Spleen (tissue), 11 donors: ENCODE data around the gene TBX2. TPM values are rescaled to one million over a fixed set of nuclear protein-coding genes. Genes with fewer than 3 reads are reported as not detected.

Experiments used
- DNase-seq: peaks from one replicate; pipeline ENCODE4 v3.0.0-alpha.2; 2020
- H3K27ac ChIP-seq, 8 donors: fragments of 200-600 bp; sonication (generic) in 7 of 8; 1 replicate in 4 of 8; 2 replicates in 4 of 8; pipeline versions ENCODE4 v1.5.0 to v1.8.0; 2016 to 2021; ENCODE audit warnings: inconsistent platforms in 4 of 8, mild to moderate bottlenecking in 4 of 8, moderate library complexity in 1 of 8
- H3K27me3 ChIP-seq, 7 donors: fragments of 200-600 bp; sonication (generic) in 6 of 7; replicated peaks in 1 of 7; 1 replicate in 4 of 7; 2 replicates in 3 of 7; pipeline versions ENCODE4 v1.5.0 to v1.8.0; 2016 to 2021; ENCODE audit warnings: inconsistent platforms in 3 of 7, mild to moderate bottlenecking in 1 of 7
- H3K36me3 ChIP-seq, 6 donors: fragments of 200-600 bp; sonication (generic) in 5 of 6; 1 replicate in 4 of 6; 2 replicates in 2 of 6; pipeline versions ENCODE4 v1.5.0 to v1.8.0; 2016 to 2021; ENCODE audit warnings: inconsistent platforms in 2 of 6
- H3K4me1 ChIP-seq, 6 donors: fragments of 200-600 bp; sonication (generic) in 5 of 6; 1 replicate in 3 of 6; 2 replicates in 3 of 6; pipeline versions ENCODE4 v1.5.0 to v1.8.0; 2016 to 2021; ENCODE audit warnings: inconsistent platforms in 3 of 6
- H3K4me3 ChIP-seq, 8 donors: fragments of 200-600 bp; sonication (generic) in 7 of 8; 1 replicate in 4 of 8; 2 replicates in 4 of 8; pipeline versions ENCODE4 v1.5.0 to v1.8.0; 2016 to 2021; ENCODE audit warnings: inconsistent platforms in 4 of 8, mild to moderate bottlenecking in 4 of 8, moderate library complexity in 2 of 8
- H3K9me3 ChIP-seq, 8 donors: fragments of 200-600 bp; sonication (generic) in 7 of 8; 1 replicate in 4 of 8; 2 replicates in 4 of 8; pipeline versions ENCODE4 v1.5.0 to v1.8.0; 2016 to 2021; ENCODE audit warnings: inconsistent platforms in 4 of 8
- POLR2A ChIP-seq, 3 donors: fragments of 450-650 bp; IDR thresholded peaks; one replicate each; pipeline ENCODE4 v1.5.1; 2017; ENCODE audit warnings: antibody characterized with exemption in 3 of 3, mild to moderate bottlenecking in 1 of 3
- POLR2AphosphoS5 ChIP-seq, 3 donors: sonication (generic); formaldehyde crosslinking; IDR thresholded peaks; one replicate each; pipeline ENCODE4 v1.5.1; 2017; ENCODE audit warnings: antibody characterized with exemption in 3 of 3
- WGBS, 5 donors: extraction: QIAGEN DNeasy Blood & Tissue Kit in 3 of 5; methylation state at CpG; one replicate each; pipeline versions ENCODE4 v1.1.5 to v1.1.7; 2013 to 2018; 5-methylcytosine and 5-hydroxymethylcytosine counted together
- intact Hi-C: fragments of 100-400 bp; cut with DNase I; formaldehyde crosslinking; loops from one replicate; pipeline ENCODE4 v1.15.0; 2023; ENCODE audit warnings: low total_unique reads
- polyA plus RNA-seq, 3 donors: library from polyadenylated mRNA; stranded (reverse); fragments of 200-250 nt; gene quantifications; one replicate each; pipeline ENCODE4 v1.2.1, GENCODE V29; 2013
- total RNA-seq, 7 donors: library from RNA; depleted of rRNA in 3 of 7; stranded (reverse); fragments of >200 nt in 3 of 7; fragmentation: NEBNext Ultra II Directional in 4 of 7; extraction: Animal tissue kit (Norgen Biotek cat#: 25700) in 4 of 7; gene quantifications; one replicate each; pipeline versions ENCODE4 v1.1.0 to v1.2.1, GENCODE V29; 2016 to 2021
- TF ChIP-seq, protein P1 (sequence below), 11 experiments: fragments of 200-600 bp in 7 of 11; fragments of 450-650 bp in 4 of 11; sonication (generic) in 4 of 11; IDR thresholded peaks in 8 of 11; conservative IDR thresholded peaks in 3 of 11; 1 replicate in 7 of 11; 2 replicates in 4 of 11; pipeline versions ENCODE4 v1.4.0 to v1.8.0; 2016 to 2021; ENCODE audit warnings: antibody characterized with exemption in 11 of 11, inconsistent platforms in 4 of 11, mild to moderate bottlenecking in 1 of 11
- donor health status: healthy with polysubstance abuse.
- donor health status: DM: no; HTN: no; CAD: no; lungs with moderate emphysema.
- donor health status: DM: no; HTN: no; CAD: no.
- donor health status: Bipolar disorder and iron deficiency.
- donor health status: healthy.
- donor health status: DM: no; HTN: no; CAD: no.
- donor health status: DM: yes; HTN: yes; CAD: no.

TBX2 gene
- total and polyA plus RNA-seq, 10 donors = 6.4 to 57.6 (median 24.1) TPM

DNA sequence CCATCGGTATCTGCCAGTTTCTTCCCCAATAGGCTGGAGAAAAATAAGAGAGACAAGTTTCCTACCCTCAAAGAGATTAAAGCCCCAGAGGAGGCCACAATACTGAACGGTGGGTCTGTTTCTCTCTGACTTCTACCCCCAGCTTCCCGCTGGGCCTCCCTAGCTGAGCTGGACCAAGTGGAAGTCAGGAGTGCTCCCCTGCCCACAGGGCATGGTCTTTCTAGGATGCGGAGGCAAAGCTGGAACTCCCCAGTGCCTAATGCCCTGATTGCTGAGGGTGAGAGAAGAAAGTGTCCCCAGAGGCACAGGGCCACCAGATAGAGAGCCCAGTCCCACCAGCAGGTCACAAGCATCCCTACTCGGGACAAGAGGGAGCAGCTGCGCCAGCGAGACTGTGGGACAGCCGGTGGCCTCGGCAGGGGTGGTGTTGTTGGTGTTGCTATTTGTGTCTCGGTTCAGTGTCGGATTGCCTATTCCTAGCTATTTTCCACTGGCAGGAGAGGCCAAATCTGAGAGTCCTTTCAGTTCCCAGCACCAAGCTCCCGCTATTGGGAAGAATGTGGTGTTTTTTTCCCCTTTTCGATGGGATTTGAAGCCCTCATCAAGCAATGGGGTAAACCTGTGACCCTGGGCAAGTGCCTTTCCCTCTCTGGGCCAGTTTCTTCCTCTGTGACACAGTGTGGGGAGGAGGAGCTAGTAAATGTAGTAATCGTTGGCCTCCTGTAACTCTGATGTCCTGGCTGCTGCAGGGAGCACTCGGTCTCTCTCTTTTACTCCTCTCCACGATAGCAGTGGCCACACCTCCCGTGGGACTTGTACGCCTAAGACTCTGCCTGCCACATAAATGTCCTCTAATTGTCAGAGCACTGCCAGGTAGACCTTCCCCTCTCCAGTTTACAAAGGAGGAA, 22.5 kb upstream of the TBX2 start:
- no peaks in the 10 kb centered on the region for H3K27me3 ChIP-seq
- no peak overlapping the region for H3K4me3 ChIP-seq
- H3K9me3 ChIP-seq = no peaks in the 10 kb centered on the region
- no peak overlapping the region for H3K27ac ChIP-seq
- intact Hi-C loops = no loop called here
- WGBS, 5 donors = 85 to 93% (median 90%) methylated on average over 17 to 18 of the region's 18 CpGs
- H3K4me1 ChIP-seq = peaks cover 0 to 13% (median 10%) of the 10 kb centered on the region in 6 donors
- DNase-seq = peak; percentile 49
- TF ChIP-seq POLR2A (IDR thresholded peaks at IDR 0.05) (no peak), POLR2AphosphoS5 (IDR thresholded peaks at IDR 0.05) (peak in 1 of 3 donors; percentile 9)
- H3K36me3 ChIP-seq = peaks cover 0 to 4% (median 0%) of the 10 kb centered on the region in 6 donors

DNA sequence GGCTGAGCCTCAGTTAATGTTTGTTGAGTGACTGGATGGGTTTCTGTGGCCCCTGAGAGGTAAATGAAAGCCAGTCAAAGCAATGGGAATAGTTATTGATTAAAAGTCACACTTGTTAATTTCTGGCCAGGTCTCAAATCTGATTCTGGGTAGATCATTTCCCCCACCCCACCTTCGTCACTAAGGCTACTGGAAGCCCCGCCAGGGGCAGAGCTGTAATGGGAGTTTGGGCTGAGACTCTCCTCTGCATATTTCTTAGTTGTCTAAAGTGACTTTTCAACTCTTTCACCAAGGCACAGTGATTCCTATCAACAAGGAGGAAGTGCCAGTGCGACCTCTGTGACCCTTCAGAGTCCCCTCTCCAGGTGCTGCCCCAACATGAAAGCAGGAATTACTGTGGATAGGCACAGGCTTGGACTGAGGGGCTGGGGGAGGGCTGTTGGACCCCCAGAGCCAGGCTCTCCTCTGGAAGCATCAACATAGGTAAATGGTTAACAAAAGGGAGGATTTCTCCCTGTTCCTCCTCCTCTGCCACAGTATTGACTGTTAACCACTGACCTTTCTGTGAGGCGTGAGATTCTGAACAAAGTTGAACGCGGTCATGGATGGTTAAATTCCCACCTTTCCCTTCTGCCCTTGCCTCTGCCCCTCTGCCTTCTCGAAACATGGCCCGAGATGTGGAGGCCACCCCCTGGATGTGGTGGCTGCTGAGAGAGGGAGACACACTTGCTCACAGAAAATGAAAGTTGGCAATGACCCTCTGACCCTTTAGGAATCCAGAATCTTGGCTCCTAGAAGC, 20.8 kb upstream of the TBX2 start:
- no peak overlapping the region for H3K4me3 ChIP-seq
- peak; percentile 34 for DNase-seq
- H3K4me1 ChIP-seq = peaks cover 0 to 10% (median 8%) of the 10 kb centered on the region in 6 donors
- no peaks in the 10 kb centered on the region for H3K9me3 ChIP-seq
- H3K27me3 ChIP-seq = no peaks in the 10 kb centered on the region
- H3K36me3 ChIP-seq = peaks cover 0 to 4% (median 0%) of the 10 kb centered on the region in 6 donors
- 74 to 91% (median 82%) methylated on average over 8 of the region's 8 CpGs for WGBS, 5 donors
- intact Hi-C loops = no loop called here
- TF ChIP-seq POLR2A (IDR thresholded peaks at IDR 0.05) = no peak
- no peak for TF ChIP-seq POLR2AphosphoS5 (IDR thresholded peaks at IDR 0.05)
- TF ChIP-seq, protein P1, sequence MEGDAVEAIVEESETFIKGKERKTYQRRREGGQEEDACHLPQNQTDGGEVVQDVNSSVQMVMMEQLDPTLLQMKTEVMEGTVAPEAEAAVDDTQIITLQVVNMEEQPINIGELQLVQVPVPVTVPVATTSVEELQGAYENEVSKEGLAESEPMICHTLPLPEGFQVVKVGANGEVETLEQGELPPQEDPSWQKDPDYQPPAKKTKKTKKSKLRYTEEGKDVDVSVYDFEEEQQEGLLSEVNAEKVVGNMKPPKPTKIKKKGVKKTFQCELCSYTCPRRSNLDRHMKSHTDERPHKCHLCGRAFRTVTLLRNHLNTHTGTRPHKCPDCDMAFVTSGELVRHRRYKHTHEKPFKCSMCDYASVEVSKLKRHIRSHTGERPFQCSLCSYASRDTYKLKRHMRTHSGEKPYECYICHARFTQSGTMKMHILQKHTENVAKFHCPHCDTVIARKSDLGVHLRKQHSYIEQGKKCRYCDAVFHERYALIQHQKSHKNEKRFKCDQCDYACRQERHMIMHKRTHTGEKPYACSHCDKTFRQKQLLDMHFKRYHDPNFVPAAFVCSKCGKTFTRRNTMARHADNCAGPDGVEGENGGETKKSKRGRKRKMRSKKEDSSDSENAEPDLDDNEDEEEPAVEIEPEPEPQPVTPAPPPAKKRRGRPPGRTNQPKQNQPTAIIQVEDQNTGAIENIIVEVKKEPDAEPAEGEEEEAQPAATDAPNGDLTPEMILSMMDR (IDR thresholded peaks at IDR 0.05 in 8 of 11, conservative IDR thresholded peaks at IDR 0.05 in 3 of 11) = no peak
- H3K27ac ChIP-seq = peak overlapping the region in 2 of 8 donors; percentile 6 to 11

DNA sequence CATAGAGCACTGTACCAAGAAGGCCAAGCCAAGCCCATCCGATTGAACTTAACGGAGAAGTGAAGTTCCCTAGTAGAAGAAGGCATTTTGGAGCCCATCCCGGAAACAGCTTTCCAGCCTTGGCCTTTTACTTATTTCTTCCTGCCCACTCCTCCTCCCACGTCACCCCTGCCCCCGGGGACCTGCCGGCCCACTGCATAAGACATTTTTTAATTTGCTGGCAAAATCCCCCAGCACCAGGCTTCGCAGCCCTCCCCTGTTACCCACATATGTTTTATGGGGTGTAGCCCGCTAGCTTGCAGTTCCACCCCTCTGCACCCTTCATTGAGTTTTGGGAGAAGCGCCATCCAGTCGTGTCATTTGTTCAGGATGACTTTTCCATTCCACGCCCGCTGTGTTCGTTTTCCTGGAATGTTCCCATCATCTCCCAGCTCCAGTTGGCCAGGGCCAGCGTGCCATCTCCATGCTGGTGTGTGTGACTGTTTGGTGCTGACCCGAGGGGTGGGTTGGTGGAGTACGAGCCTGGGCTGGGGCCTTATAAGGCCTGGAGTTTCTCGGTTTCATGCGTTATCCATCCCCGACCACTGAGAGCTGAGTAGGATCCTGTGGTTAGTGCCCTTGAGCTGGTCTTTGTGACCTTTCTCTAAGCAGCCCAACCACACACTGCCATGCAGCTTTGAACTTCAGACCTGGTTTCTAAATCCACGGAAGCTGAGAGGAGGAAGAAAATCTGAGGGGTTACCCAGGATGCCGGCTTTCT, 20.0 kb upstream of the TBX2 start:
- intact Hi-C loops = loop anchor here (10.0 kb wide), 1 partner anchor 375 kb away; no protein-coding TSS in a partner anchor
- peak; percentile 48 for DNase-seq

More for the DNA sequence above, 20.0 kb upstream of the TBX2 start:
- Histone ChIP-seq H3K9me3 (no peaks in the 10 kb centered on the region), H3K4me1 (peaks cover 0 to 3% (median 1%) of the 10 kb centered on the region in 6 donors), H3K27me3 (no peaks in the 10 kb centered on the region), H3K4me3 (no peak overlapping the region), H3K36me3 (peaks cover 0 to 4% (median 0%) of the 10 kb centered on the region in 6 donors), H3K27ac (peak overlapping the region in 2 of 8 donors; percentile 6 to 11)
- 84 to 89% (median 88%) methylated on average over 21 of the region's 21 CpGs for WGBS, 5 donors
- TF ChIP-seq POLR2AphosphoS5 (IDR thresholded peaks at IDR 0.05) = no peak
- TF ChIP-seq POLR2A (IDR thresholded peaks at IDR 0.05) = no peak
- TF ChIP-seq, protein P1 (IDR thresholded peaks at IDR 0.05 in 8 of 11, conservative IDR thresholded peaks at IDR 0.05 in 3 of 11) = no peak
